ENCODE data around the gene EDEM2.

GRCh38 chr20:35187584-35188190 lies 40.6 kb upstream of the EDEM2 start:
- TF ChIP-seq CTCF (IDR thresholded peaks at IDR 0.05 in 8 of 11, conservative IDR thresholded peaks at IDR 0.05 in 3 of 11) (no peak), POLR2A (IDR thresholded peaks at IDR 0.05) (no peak), POLR2AphosphoS5 (IDR thresholded peaks at IDR 0.05) (no peak)
